Right atrium auricular region (tissue), 2 donors: Measurements from ENCODE around the gene P2RY11. TPM values are rescaled to one million over a fixed set of nuclear protein-coding genes. Genes with fewer than 3 reads are reported as not detected.

Source experiments
- DNase-seq: peaks from one replicate; pipeline ENCODE4 v3.0.0-alpha.2; 2019; ENCODE audit warnings: low spot score
- H3K27ac ChIP-seq, 2 donors: fragments of 200-600 bp; sonication (generic); 1 replicate in 1 of 2; 2 replicates in 1 of 2; pipeline ENCODE4 v1.5.1; 2016 to 2019
- H3K27me3 ChIP-seq, 2 donors: fragments of 200-600 bp; sonication (generic); one replicate each; pipeline versions ENCODE4 v1.5.1 to v1.6.0; 2017 to 2019
- H3K36me3 ChIP-seq: fragments of 200-600 bp; sonication (generic); one replicate; pipeline ENCODE4 v1.5.1; 2016
- H3K4me1 ChIP-seq, 2 donors: fragments of 200-600 bp; sonication (generic); one replicate each; pipeline versions ENCODE4 v1.5.1 to v1.6.0; 2017 to 2019
- H3K4me3 ChIP-seq, 2 donors: fragments of 200-600 bp; sonication (generic); 1 replicate in 1 of 2; 2 replicates in 1 of 2; pipeline ENCODE4 v1.5.1; 2017 to 2019; ENCODE audit warnings: mild to moderate bottlenecking in 1 of 2, moderate library complexity in 1 of 2
- H3K9me3 ChIP-seq, 2 donors: fragments of 200-600 bp; sonication (generic); one replicate each; pipeline ENCODE4 v1.5.1; 2019
- total RNA-seq, 2 donors: library from RNA; depleted of rRNA; stranded (reverse); fragments of >200 nt; gene quantifications; one replicate each; pipeline ENCODE4 v1.1.0, GENCODE V29; 2016
- TF ChIP-seq, protein P1 (sequence below), 2 donors: fragments of 200-600 bp; sonication (generic); IDR thresholded peaks; one replicate each; pipeline ENCODE4 v1.5.1; 2019; ENCODE audit warnings: antibody characterized with exemption in 2 of 2

Gene P2RY11
- total RNA-seq, 2 donors from 2014 or later, result 0.30 to 3.9 TPM

DNA sequence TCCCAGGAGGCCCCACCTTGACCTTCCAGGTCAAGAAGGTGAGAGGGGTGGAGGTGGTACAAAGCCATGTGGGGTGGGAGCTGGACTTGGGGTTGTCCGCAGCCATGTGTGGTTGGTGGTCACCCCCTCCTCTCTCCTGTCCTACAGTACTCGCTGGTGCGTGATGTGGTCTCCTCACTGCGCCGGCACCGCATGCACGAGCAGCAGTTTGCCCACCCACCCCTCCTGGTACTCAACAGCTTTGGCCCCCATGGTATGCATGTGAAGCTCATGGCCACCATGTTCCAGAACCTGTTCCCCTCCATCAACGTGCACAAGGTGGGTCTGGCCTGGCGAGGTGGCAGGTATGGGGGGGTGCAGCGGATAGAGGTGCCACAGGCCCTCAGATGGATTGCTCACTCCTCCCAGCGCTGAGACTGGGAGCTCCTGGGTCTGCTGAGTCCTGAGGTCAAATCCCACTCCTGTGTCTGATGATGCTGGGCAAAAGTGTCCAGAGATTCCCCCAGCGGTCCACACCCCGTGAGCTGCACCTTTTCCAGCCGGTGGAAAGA lies 3.6 kb upstream of the P2RY11 start:
- Histone ChIP-seq H3K4me3 (no peak overlapping the region), H3K4me1 (peaks cover 0 to 26% of the 10 kb centered on the region in 2 donors)

DNA sequence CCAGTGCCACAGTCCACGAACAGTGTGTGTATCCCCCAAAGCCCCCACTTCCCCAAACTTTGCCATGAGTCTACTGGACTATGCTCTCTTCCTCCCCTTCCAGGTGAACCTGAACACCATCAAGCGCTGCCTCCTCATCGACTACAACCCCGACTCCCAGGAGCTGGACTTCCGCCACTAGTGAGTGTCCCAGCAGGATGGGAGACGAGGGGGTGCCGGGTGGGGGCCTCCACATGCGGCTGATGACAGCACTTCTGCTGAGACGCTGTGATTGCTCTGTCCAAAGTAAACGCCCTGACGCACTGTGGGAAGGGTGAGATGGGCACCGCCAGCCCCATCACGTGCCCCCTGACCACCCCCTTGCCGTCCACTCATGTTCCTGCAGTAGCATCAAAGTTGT lies 2.0 kb upstream of the P2RY11 start:
- Histone ChIP-seq H3K36me3 (peaks cover 48% of the 10 kb centered on the region), H3K4me3 (no peak overlapping the region), H3K27ac (no peak overlapping the region), H3K9me3 (no peaks in the 10 kb centered on the region), H3K4me1 (peaks cover 0 to 32% of the 10 kb centered on the region in 2 donors), H3K27me3 (no peaks in the 10 kb centered on the region)
- DNase-seq, result no peak
- TF ChIP-seq, protein P1, sequence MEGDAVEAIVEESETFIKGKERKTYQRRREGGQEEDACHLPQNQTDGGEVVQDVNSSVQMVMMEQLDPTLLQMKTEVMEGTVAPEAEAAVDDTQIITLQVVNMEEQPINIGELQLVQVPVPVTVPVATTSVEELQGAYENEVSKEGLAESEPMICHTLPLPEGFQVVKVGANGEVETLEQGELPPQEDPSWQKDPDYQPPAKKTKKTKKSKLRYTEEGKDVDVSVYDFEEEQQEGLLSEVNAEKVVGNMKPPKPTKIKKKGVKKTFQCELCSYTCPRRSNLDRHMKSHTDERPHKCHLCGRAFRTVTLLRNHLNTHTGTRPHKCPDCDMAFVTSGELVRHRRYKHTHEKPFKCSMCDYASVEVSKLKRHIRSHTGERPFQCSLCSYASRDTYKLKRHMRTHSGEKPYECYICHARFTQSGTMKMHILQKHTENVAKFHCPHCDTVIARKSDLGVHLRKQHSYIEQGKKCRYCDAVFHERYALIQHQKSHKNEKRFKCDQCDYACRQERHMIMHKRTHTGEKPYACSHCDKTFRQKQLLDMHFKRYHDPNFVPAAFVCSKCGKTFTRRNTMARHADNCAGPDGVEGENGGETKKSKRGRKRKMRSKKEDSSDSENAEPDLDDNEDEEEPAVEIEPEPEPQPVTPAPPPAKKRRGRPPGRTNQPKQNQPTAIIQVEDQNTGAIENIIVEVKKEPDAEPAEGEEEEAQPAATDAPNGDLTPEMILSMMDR (IDR thresholded peaks at IDR 0.05), result no peak

More for the DNA sequence above, 3.6 kb upstream of the P2RY11 start:
- TF ChIP-seq, protein P1 (IDR thresholded peaks at IDR 0.05), result no peak
- Histone ChIP-seq H3K27me3 (no peaks in the 10 kb centered on the region), H3K9me3 (no peaks in the 10 kb centered on the region), H3K27ac (no peak overlapping the region), H3K36me3 (peaks cover 45% of the 10 kb centered on the region)
- DNase-seq, result no peak

GRCh38 chr19:10110076-10110971 lies 1.2 kb upstream of the P2RY11 start:
- Histone ChIP-seq H3K27me3 (no peaks in the 10 kb centered on the region), H3K4me1 (peaks cover 0 to 32% of the 10 kb centered on the region in 2 donors), H3K27ac (no peak overlapping the region), H3K9me3 (no peaks in the 10 kb centered on the region), H3K4me3 (no peak overlapping the region), H3K36me3 (peaks cover 56% of the 10 kb centered on the region)
- TF ChIP-seq, protein P1 (IDR thresholded peaks at IDR 0.05), result no peak
- no peak for DNase-seq

DNA sequence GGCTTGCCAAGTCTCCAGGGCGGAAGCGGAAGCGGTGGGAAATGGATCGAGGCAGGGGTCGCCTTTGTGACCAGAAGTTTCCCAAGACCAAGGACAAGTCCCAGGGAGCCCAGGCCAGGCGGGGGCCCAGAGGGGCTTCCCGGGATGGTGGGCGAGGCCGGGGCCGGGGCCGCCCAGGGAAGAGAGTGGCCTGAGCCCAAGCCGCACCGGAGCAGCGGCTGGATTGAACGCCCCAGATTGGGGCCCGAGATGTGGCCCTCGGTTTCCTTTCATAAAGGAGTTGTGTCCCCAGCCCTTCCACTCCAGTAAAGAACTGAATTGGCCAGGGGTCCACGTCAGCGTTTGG lies 548 bp upstream of the P2RY11 start:
- no peaks in the 10 kb centered on the region for H3K9me3 ChIP-seq
- DNase-seq, result no peak
- no peaks in the 10 kb centered on the region for H3K27me3 ChIP-seq
- H3K4me1 ChIP-seq, result peaks cover 0 to 28% of the 10 kb centered on the region in 2 donors
- TF ChIP-seq, protein P1 (IDR thresholded peaks at IDR 0.05), result no peak
- no peak overlapping the region for H3K4me3 ChIP-seq
- no peak overlapping the region for H3K27ac ChIP-seq
- peaks cover 62% of the 10 kb centered on the region for H3K36me3 ChIP-seq

DNA sequence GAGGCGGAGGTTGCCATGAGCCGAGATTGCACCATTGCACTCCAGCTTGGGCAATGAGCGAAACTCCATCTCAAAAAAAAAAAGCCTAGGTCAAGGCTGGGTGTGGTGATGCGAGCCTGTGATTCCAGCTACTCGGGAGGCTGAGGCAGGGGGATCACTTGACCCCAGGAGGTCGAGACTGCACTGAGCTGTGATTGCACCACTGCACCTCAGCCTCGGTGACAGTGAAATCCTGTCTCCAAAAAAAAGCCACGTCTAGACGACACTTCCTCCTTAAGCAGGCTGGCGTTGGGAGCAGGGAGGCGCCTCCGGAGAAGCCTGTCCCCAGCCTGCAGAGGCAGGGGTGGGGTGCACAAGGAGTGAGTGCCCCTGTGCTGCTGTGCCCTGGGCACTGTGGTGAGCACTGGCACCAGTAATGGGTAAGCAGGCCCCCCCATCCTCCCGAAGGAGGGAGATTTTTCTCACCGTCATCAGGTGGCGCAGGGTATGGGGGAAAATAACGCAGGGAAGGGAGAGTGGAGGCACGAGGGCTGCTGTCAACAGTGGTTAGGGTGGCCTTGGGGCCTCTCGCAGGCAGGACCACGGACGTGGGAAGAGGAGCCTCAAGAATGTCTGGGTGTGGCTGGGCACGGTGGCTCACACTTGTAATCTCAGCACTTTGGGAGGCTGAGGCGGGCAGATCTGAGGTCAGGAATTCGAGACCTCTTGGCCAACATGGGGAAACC lies 706 bp downstream of the P2RY11 start:
- no peaks in the 10 kb centered on the region for H3K9me3 ChIP-seq
- H3K36me3 ChIP-seq, result peaks cover 73% of the 10 kb centered on the region
- TF ChIP-seq, protein P1 (IDR thresholded peaks at IDR 0.05), result no peak
- H3K27ac ChIP-seq, result no peak overlapping the region
- H3K4me1 ChIP-seq, result peaks cover 0 to 17% of the 10 kb centered on the region in 2 donors
- DNase-seq, result no peak
- no peak overlapping the region for H3K4me3 ChIP-seq
- H3K27me3 ChIP-seq, result no peaks in the 10 kb centered on the region
